ENCODE results near the gene LPP. TPM values are rescaled to one million over a fixed set of nuclear protein-coding genes. Genes with fewer than 3 reads are reported as not detected.

The LPP gene
- polyA plus RNA-seq, 1 experiment: 60.0 TPM

- POLR2A ChIA-PET: no interaction called here
- H3K27me3 ChIP-seq (ENCODE audit: control insufficient read depth, insufficient read depth, low read length): no peaks in the 10 kb centered on the region
- TF ChIP-seq CTCF (IDR thresholded peaks at IDR 0.05; ENCODE audit: insufficient read depth, low read depth, low read length): no peak
- CTCF ChIA-PET: interaction anchor here (0.7 to 2.0 kb wide), 2 partner anchors 340 to 786 kb away, joined by 3 to 9 read pairs; no protein-coding TSS in a partner anchor
- no peak overlapping the region for H3K4me3 ChIP-seq (ENCODE audit: low read depth, low read length)
- H3K36me3 ChIP-seq (ENCODE audit: control insufficient read depth, insufficient read depth, low read length): peaks cover 1% of the 10 kb centered on the region; the same call in 1 of the 2 replicates
- DNase-seq (ENCODE audit: low read depth): no peak
Observed at GRCh38 chr3:188526057-188526456, 372.1 kb downstream of the LPP start.

- CTCF ChIA-PET: interaction anchor here (0.9 kb wide), 1 partner anchor 787 kb away, joined by 3 read pairs; no protein-coding TSS in a partner anchor
- POLR2A ChIA-PET: no interaction called here
- TF ChIP-seq CTCF (IDR thresholded peaks at IDR 0.05; ENCODE audit: insufficient read depth, low read depth, low read length): no peak
- Histone ChIP-seq H3K4me3 (ENCODE audit: low read depth, low read length) (no peak overlapping the region), H3K36me3 (ENCODE audit: control insufficient read depth, insufficient read depth, low read length) (peaks cover 1% of the 10 kb centered on the region; the same call in 1 of the 2 replicates), H3K27me3 (ENCODE audit: control insufficient read depth, insufficient read depth, low read length) (no peaks in the 10 kb centered on the region)
- no peak for DNase-seq (ENCODE audit: low read depth)
Observed at GRCh38 chr3:188527389-188527788, 373.4 kb downstream of the LPP start.

GRCh38 chr3:188528396-188528795 is 374.4 kb downstream of the LPP start:
- no peaks in the 10 kb centered on the region for H3K27me3 ChIP-seq (ENCODE audit: control insufficient read depth, insufficient read depth, low read length)
- no peak for DNase-seq (ENCODE audit: low read depth)
- peaks cover 1% of the 10 kb centered on the region; the same call in 1 of the 2 replicates for H3K36me3 ChIP-seq (ENCODE audit: control insufficient read depth, insufficient read depth, low read length)
- H3K4me3 ChIP-seq (ENCODE audit: low read depth, low read length): no peak overlapping the region
- CTCF ChIA-PET: interaction anchor here (0.9 to 1.4 kb wide), 3 partner anchors 11 to 788 kb away, joined by 3 to 4 read pairs (median 3); no protein-coding TSS in a partner anchor
- POLR2A ChIA-PET: no interaction called here
- no peak for TF ChIP-seq CTCF (IDR thresholded peaks at IDR 0.05; ENCODE audit: insufficient read depth, low read depth, low read length)

- DNase-seq (ENCODE audit: low read depth): no peak
- peaks cover 1% of the 10 kb centered on the region; the same call in 1 of the 2 replicates for H3K36me3 ChIP-seq (ENCODE audit: control insufficient read depth, insufficient read depth, low read length)
- H3K4me3 ChIP-seq (ENCODE audit: low read depth, low read length): no peak overlapping the region
- ChIA-PET POLR2A (no interaction called here), CTCF (interaction anchor here (1.4 kb wide), 1 partner anchor 10 kb away, joined by 3 read pairs; no protein-coding TSS in a partner anchor)
- no peak for TF ChIP-seq CTCF (IDR thresholded peaks at IDR 0.05; ENCODE audit: insufficient read depth, low read depth, low read length)
- H3K27me3 ChIP-seq (ENCODE audit: control insufficient read depth, insufficient read depth, low read length): no peaks in the 10 kb centered on the region
Observed at GRCh38 chr3:188529228-188529627, 375.3 kb downstream of the LPP start.

- DNase-seq (ENCODE audit: low read depth): no peak
- POLR2A ChIA-PET: no interaction called here
- CTCF ChIA-PET: interaction anchor here (0.8 to 2.2 kb wide), 3 partner anchors 17 to 790 kb away, joined by 3 to 7 read pairs (median 4); no protein-coding TSS in a partner anchor
- TF ChIP-seq CTCF (IDR thresholded peaks at IDR 0.05; ENCODE audit: insufficient read depth, low read depth, low read length): no peak
- H3K36me3 ChIP-seq (ENCODE audit: control insufficient read depth, insufficient read depth, low read length): no peaks in the 10 kb centered on the region
- H3K27me3 ChIP-seq (ENCODE audit: control insufficient read depth, insufficient read depth, low read length): no peaks in the 10 kb centered on the region
- no peak overlapping the region for H3K4me3 ChIP-seq (ENCODE audit: low read depth, low read length)
Observed at GRCh38 chr3:188530226-188530625, 376.3 kb downstream of the LPP start.
